Muscle layer of duodenum (tissue), 2 donors: ENCODE measurements around the gene MAB21L4.

Source experiments
- H3K27ac ChIP-seq: one replicate; pipeline ENCODE4 v1.7.0; 2013; ENCODE audit warnings: mild to moderate bottlenecking, low read length
- H3K27me3 ChIP-seq: one replicate; pipeline ENCODE4 v1.7.0; 2013; ENCODE audit warnings: low read depth, mild to moderate bottlenecking, control low read depth, low read length
- H3K36me3 ChIP-seq, 2 donors: one replicate each; pipeline ENCODE4 v1.7.0; 2013; ENCODE audit warnings: low read length in 2 of 2, control low read depth in 1 of 2, mild to moderate bottlenecking in 1 of 2; ENCODE audit not compliant: insufficient read depth in 2 of 2, control insufficient read depth in 1 of 2
- H3K4me1 ChIP-seq, 2 donors: one replicate each; pipeline ENCODE4 v1.7.0; 2013; ENCODE audit warnings: low read length in 2 of 2, mild to moderate bottlenecking in 2 of 2, control low read depth in 1 of 2, moderate library complexity in 1 of 2; ENCODE audit not compliant: insufficient read depth in 2 of 2, control insufficient read depth in 1 of 2
- H3K4me3 ChIP-seq, 2 donors: one replicate each; pipeline ENCODE4 v1.7.0; 2013; ENCODE audit warnings: low read length in 2 of 2, low read depth in 1 of 2, mild to moderate bottlenecking in 1 of 2
- H3K9me3 ChIP-seq, 2 donors: one replicate each; pipeline ENCODE4 v1.7.0; 2013; ENCODE audit warnings: low read length in 2 of 2, control low read depth in 1 of 2, mild to moderate bottlenecking in 1 of 2; ENCODE audit not compliant: control insufficient read depth in 1 of 2
- donor health status: healthy.

Gene MAB21L4

GRCh38 chr2:240878341-240878936, 17.5 kb downstream of the MAB21L4 start:
- Histone ChIP-seq H3K4me1 (no peaks in the 10 kb centered on the region), H3K9me3 (no peaks in the 10 kb centered on the region), H3K27ac (no peak overlapping the region), H3K36me3 (no peaks in the 10 kb centered on the region), H3K27me3 (no peaks in the 10 kb centered on the region), H3K4me3 (no peak overlapping the region)

DNA sequence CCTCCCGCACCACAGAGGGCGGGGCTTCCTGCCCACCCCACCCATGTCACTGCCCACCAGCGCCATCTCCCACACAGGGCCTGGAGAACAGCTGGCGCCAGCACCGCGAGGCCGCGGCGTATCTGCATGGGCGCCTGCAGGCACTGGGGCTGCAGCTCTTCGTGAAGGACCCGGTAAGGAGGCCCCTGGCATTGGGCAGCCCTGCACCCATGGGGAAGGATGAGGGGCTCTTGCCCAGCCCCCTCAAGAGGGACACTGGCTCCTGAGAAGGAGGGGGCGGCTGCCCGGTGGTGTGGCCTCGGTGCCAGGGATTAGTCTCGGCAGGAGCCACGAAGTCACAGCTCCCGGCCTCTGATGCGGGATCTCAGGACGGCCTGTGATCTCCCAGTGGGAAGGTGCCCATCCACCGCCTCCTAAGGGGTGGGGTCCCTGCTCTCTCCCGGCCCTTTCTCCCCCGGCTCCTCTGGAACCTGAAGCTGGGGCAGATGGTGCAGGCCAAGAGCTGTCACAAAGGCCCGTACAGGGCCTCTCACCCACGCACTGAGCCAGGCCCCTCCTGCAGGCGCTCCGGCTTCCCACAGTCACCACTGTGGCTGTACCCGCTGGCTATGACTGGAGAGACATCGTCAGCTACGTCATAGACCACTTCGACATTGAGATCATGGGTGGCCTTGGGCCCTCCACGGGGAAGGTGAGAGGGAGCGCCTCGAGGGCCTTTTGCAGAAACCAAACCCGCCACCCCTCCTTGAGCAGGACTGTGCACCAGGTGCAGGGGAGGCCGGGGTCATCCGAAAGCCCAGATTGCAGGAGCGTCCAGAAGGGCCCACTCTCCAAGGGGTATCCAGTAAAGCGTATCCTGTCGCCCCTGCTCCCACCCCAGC, 18.3 kb downstream of the MAB21L4 start:
- no peaks in the 10 kb centered on the region for H3K9me3 ChIP-seq
- no peak overlapping the region for H3K4me3 ChIP-seq
- no peaks in the 10 kb centered on the region for H3K4me1 ChIP-seq
- no peaks in the 10 kb centered on the region for H3K36me3 ChIP-seq
- H3K27me3 ChIP-seq, result no peaks in the 10 kb centered on the region
- H3K27ac ChIP-seq, result no peak overlapping the region

- H3K27me3 ChIP-seq, result no peaks in the 10 kb centered on the region
- H3K9me3 ChIP-seq, result no peaks in the 10 kb centered on the region
- H3K27ac ChIP-seq, result no peak overlapping the region
- H3K4me1 ChIP-seq, result no peaks in the 10 kb centered on the region
- H3K36me3 ChIP-seq, result no peaks in the 10 kb centered on the region
- no peak overlapping the region for H3K4me3 ChIP-seq
Observed at GRCh38 chr2:240876475-240877251, 19.3 kb downstream of the MAB21L4 start.

DNA sequence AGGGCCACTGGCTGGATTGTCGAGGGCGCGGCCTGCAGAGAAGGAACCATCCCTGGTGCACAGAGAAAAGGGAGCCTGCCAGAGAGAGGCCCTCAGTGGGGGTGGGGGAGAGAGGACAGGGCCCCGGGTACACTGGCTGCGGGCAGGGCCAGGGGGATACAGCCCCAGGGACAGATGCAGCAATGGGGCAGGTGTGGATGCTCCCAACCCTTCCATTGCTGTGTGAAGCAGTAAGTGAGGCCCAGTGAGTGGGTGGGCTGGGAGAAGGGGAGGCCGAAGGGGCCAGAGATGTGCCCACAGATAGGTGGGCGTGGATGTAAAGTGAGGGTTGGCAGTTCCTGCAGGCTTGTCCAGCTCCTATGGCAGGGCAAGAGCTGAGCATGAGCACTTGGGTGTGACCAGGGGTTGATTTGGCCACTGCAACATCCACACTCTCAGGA, 19.9 kb downstream of the MAB21L4 start:
- no peak overlapping the region for H3K27ac ChIP-seq
- H3K36me3 ChIP-seq, result no peaks in the 10 kb centered on the region
- H3K27me3 ChIP-seq, result no peaks in the 10 kb centered on the region
- H3K9me3 ChIP-seq, result no peaks in the 10 kb centered on the region
- H3K4me1 ChIP-seq, result no peaks in the 10 kb centered on the region
- no peak overlapping the region for H3K4me3 ChIP-seq

DNA sequence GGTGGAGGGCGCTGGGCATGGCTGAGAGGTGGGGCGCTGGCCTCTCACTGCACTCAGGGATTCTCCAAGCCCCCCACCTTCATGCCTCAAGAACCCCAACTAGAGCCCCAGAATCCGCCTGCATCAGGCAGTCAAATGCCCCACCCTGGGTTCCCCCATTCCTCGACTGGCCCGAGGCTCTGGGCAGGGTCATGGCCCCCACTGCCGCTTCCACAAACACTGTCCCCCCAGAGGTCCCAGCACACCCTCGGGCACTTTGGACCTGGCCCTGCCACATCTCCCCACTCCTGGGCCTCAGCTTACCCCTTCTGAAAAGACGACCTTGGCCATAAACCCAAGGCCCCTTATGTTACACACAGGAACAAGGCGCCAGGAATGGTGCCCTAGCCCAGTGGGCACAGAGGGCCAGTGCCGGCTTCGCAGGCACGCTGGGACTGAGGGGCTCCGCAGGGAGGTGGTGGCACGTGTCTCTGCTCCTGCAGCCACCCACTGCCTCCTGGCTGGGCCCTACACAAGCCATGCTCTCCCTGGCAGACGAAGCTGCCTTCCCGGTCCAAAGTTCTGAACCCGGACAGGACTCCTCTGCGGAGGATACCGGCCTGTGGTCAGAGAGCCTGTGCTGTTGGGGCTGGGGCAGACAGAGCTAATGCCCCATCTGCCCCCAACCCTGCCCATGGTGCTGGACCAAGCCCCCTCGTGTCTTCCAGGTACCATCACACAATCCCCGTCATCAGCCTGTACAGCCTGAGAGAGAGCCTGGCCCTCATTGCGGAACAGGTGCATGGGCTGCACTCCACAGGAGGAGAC, 20.5 kb downstream of the MAB21L4 start:
- Histone ChIP-seq H3K27me3 (no peaks in the 10 kb centered on the region), H3K4me1 (no peaks in the 10 kb centered on the region), H3K9me3 (no peaks in the 10 kb centered on the region), H3K36me3 (no peaks in the 10 kb centered on the region), H3K27ac (no peak overlapping the region), H3K4me3 (no peak overlapping the region)

- H3K4me1 ChIP-seq, result no peaks in the 10 kb centered on the region
- H3K9me3 ChIP-seq, result no peaks in the 10 kb centered on the region
- no peak overlapping the region for H3K27ac ChIP-seq
- H3K36me3 ChIP-seq, result no peaks in the 10 kb centered on the region
- H3K27me3 ChIP-seq, result no peaks in the 10 kb centered on the region
- no peak overlapping the region for H3K4me3 ChIP-seq
Observed at GRCh38 chr2:240874715-240875227, 21.2 kb downstream of the MAB21L4 start.

GRCh38 chr2:240873805-240874714, 21.9 kb downstream of the MAB21L4 start:
- Histone ChIP-seq H3K9me3 (no peaks in the 10 kb centered on the region), H3K27ac (no peak overlapping the region), H3K4me3 (no peak overlapping the region), H3K4me1 (no peaks in the 10 kb centered on the region), H3K36me3 (no peaks in the 10 kb centered on the region), H3K27me3 (no peaks in the 10 kb centered on the region)

DNA sequence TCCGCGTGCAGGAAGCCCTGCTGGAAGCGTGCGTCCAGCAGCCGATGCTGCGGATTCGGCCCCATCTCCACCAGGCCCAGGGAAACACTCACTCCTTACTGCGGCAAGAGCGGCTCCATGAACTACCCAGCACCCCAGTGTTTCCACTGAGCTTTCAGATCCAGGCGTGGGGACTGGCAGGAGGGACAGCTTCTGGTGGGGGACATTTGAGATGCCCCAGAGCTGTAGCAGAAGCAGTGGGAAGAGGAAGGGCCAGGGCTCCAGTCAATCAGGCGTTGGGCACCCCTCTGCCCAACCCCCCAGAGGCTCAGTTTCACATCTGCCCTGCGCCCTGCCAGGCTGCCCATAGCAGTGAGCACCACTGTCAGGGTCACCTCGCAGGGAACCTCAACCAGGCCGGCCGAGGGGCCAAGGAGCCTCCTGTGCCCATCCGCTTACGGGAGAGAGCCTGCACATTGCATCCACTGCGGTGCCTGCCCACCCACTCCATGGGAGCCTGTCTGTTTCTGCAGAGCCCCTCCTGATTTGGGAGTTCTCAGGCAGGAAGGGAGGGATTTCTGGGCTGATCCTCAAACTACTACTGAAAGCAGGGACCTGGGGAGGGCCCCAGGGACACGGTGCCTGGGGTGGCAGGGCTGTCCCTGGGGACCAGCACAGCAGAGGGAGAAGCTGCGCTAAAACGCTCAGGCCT, 22.7 kb downstream of the MAB21L4 start:
- Histone ChIP-seq H3K27me3 (no peaks in the 10 kb centered on the region), H3K27ac (no peak overlapping the region), H3K4me1 (no peaks in the 10 kb centered on the region), H3K36me3 (no peaks in the 10 kb centered on the region), H3K4me3 (no peak overlapping the region), H3K9me3 (no peaks in the 10 kb centered on the region)

DNA sequence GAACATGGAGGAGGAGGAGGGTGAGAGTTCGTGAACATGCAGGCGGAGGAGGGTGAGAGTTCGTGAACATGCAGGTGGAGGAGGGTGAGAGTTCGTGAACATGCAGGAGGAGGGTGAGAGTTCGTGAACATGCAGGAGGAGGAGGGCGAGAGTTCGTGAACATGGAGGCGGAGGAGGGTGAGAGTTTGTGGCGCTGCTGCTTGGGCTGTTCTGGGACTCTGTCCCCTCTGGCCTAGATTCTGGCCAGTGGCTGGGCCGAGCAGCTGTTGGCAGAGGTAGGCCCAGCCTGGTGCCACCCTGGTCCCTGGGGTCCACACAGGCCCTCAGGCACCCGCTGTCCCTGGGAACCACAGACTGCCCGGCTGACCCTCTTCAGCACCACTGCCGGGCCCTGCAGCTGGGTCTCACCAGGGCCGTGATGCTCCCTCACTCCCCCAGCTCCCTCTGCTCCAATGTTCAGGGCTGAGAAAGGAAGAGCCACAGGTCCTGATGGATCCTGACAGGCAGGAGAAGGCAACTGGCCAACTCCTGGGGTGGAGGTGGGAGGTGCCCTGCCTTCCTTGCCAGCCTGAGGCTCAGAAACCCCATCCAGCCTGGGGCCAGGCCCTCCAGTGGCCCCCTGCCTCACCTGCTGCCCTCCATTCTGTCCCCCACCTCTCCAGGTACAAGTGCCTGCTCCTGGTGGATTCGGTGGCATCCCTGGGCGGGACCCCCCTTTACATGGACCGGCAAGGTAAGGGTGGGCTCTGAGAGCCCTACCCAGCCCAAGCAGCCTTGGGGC, 23.4 kb downstream of the MAB21L4 start:
- H3K4me3 ChIP-seq, result no peak overlapping the region
- H3K4me1 ChIP-seq, result no peaks in the 10 kb centered on the region
- no peaks in the 10 kb centered on the region for H3K36me3 ChIP-seq
- H3K9me3 ChIP-seq, result no peaks in the 10 kb centered on the region
- H3K27me3 ChIP-seq, result no peaks in the 10 kb centered on the region
- no peak overlapping the region for H3K27ac ChIP-seq
